ENCODE data around the gene MAP6.
A peak's percentile ranks its signal among the peaks of the same experiment; 100 is the strongest.
"Not testable (repeated sequence)": the region's sequence is repeated elsewhere in the genome, so short reads cannot be mapped to it uniquely, and the experiment has no call there.

The MAP6 gene

DNA sequence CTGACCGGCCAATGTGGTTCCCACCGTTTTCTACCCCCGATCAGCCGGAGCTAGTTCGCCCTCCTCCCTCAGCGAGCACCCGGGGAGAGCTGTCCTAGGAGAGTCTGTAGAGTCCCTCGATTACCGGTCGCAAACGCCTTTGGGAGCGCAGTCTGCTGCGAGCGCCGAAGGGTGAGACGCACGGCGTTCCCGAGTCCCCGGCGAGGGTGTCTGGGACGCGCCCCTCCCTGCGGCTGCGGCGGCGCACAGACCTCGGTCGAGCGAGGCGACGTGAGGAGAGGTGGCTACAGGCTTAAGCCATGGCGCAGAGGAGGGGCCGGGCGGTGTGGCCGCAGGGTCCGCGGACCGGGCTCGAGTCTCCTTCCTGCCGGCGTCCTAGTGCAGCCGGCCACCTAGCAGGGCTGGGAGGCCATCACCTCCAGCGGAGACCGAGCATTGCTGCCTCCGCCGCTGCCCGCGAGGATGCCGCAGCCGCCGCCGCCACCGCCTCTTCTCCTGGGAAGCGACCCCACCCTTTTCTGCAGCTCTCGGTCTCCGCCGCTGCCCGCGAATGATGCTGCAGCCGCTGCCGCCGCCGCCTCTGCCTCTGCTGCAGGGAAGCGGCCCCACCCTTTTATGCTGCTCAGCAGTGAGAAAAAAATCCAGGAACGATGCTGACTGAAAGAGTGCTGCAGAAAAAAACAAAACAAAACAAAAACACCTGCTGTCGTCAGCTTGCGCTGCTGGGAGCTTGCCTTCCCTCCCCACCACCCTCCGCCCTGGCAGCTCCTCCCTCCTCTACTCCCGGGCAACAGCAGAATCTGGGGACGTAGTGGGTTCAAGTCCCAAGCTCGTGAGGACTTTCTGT lies at the start of gene MAP6:
MAP6 (minus strand) TSS at position 588 of the 847 bp plus-strand sequence. CDS start 669 bp downstream, outside the sequence.
- peak; percentile 61 for DNase-seq

DNA sequence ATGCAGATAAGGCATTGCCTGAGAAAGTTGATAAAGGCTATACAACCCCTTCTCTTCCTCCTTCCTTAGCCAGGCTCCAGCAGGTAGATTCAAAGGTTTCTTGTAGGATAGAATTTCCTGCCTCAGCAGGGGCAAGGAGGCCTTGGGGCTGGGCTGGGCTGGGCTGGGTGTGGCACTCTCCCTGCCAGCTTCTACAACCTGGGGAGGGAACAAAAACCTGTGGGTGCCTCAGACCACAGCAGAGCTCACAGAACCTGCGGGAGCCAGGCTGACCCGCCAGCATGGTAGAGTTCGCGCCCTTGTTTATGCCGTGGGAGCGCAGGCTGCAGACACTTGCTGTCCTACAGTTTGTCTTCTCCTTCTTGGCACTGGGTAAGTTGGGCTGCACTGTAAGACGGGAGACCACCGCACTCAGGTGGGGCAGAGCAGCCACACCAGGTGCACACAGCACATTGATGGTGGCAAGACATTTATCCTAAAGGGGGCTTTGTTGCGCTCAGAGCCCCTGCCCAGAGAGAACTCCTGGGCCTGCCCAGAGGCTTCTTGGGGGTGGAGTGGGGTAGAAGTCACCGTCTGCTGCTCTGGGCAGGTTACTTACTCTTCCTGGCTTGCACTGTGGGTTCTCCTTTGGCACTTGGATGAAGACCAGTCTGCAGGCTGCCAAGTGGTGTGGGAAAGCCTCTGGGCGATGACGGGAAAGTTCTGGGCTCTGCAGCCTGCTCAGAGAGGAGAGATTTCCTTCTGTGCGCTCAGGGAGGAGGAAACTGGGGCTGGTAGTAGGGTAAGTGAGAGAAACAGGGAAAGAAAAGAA lies 49.0 kb upstream of the MAP6 start, which contains the start of gene MOGAT2:
MOGAT2 (plus strand) TSS at position 231 of the 811 bp plus-strand sequence; CDS start at position 282, 51 bp downstream.
- peak; percentile 28 for DNase-seq

DNA sequence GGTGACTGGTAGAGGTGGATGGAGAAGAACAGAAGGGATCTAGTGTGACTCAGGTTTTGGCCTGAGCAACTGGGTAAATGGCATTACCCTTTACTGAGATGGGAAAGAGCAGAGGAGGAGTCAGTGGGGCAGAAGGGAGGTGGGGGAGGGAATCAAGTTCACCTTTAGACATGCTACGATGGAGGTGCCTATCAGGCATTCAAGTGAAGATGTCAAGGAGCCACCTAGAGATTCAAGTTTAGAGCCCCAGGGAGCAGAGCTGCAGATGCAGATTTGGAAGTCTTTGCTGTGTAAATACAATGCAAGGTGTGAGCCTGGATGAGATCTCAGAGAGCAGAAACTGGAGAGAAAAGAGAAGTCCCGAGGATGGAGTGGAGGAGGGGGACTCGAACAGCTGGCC lies 47.8 kb upstream of the MAP6 start:
- DNase-seq, result no peak

DNA sequence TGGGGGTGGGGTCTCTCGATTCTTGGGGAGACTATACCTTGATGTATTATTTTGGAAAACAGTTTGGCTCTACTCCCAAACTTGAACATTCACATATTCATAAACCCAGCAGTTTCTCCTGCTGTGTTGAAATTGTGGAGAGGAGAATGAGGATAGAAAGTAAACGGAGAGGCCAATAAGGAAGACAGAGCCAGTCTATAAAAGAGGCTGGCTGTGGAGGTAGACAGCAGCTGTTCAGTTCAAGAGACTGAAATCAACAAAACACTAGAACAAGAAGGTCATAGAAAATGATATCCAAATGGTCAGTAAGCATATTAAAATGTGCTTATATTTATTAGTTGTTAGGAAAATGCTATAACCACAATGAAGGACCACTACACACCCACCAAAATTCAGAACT lies 46.9 kb upstream of the MAP6 start:
- no peak for DNase-seq

DNA sequence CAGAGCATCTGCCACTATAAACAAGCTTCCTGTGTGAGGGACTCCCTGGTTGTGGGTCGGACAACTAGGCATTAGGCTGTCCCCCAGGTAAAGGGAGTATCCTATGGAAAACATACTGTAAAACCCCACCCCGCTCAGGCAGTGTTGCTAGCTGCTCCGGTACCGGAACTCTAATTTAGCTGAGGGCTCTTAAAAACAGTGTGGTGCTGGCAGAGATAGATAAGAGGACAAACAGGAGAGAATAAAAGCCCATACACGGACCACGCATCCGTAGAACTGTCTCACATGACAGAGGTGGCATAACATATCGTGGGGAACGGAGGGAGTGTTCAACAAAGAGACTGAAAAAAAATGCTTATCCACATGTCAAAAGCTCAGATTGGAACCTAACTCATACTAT lies 45.4 kb upstream of the MAP6 start:
- DNase-seq, result peak; percentile 91

DNA sequence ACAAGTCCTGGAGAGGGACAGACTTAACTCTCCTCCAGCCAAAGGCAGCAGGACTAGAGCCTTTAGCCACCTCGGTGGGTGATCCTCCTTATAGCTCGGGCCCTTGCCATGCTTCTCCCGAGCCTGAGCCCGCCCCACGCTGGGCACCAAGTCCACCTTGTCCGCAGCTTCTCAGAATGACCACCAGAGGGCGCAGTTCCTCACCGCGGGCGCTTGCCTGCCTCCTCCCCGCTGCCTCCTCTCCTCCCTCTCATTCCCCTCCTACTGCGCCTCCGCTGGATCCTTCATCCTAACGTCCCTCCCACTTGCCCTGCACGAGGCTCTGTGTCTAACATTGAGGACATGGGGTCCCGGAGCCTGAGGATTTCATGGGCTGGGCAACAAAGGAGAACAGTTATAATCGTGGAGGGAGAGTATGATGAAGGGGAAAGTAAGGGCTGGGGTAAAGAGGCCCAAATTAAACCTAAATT lies 37.5 kb upstream of the MAP6 start:
- peak; percentile 88 for DNase-seq

DNA sequence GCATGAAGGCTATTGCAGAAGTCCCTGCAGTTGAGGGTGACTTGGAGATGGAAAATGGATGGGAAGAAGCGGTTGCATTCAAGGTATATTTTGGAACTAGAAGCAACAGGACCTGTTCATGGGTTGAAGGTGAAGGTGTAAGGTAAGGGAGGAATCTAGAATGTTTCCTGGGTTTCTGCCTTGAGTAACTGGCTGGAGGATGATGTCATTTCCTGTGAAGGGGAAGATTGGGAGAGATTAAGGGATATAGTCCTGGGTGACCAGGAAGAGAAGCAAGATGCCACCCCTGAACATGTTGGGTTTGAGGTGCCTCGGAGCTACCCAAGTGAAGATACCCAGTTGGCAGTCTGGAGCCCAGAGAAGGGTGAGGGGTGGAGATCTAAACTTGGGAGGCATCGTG lies 36.7 kb upstream of the MAP6 start:
- DNase-seq, result no peak

DNA sequence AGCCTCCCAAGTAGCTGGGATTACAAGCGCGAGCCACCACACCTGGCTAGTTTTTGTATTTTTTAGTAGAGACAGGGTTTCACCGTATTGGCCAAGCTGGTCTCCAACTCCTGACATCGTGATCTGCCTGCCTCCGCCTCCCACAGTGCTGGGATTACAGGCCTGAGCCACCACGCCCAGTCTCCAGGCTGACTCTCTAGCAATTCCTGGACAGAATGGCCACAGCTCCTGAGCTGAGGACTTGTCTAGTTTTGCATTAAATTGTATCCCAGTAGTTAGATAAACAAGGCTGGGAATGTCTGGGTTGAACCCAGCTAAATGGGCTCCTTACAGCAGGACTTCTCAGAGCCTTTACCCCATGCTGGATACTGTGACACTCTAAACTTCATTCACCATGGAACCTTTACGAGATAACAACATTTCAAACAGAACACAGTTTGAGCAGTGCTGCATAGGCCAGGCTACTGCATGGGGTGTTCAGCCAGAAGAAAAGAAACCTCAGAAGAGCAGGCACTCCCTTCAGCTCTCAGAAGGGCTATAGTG lies 34.9 kb upstream of the MAP6 start:
- no peak for DNase-seq

DNA sequence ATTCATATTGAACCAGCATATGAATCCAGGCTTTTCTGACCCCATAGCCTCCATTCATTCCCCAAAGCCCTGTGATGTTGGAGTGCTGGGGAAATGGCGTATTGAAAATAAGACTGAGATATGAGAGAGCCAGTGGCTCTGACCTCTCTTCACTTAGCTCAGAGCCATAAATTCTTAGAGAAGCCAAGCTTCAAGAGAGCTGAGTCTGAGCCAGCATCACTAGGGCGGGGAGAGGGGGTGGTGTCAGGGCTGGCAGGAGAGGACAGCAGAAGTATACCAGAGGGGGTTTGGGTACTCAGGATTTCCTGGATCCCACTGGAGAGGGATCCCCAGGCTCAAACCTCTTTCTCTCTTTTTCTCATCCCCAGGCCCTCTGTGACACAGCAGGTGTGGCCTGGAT lies 32.1 kb upstream of the MAP6 start:
- no peak for DNase-seq

DNA sequence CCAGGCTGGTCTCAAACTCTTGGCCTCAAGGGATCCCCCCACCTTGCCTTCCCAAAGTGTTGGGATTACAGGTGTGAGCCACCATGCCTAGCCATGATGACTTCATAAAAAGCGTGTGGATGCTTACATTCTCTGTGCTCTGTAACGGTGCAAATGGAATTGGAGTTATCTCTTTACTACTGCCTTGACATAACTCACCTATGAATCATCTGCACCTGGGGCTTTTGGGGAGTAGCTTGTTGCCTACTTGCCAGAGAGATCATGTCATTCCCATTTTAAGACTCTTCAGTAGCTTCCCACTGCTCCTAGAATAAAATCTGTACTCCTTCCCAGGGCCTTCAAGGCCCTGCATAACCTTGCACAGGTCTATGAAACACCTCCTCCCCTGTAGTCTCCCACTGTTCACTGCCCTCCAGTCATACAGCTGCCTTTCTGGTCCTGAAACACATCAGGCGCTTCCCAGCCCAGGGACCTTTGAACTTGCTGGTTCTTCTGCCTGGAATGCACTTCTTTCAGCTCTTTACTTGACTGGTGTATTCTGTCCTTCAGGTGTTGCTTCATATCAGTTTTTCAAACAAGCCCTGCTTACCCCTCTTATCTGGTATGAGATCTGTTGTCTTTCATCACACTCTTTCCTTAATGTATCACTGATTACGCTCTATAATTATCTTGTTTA lies 29.2 kb upstream of the MAP6 start:
- no peak for DNase-seq

DNA sequence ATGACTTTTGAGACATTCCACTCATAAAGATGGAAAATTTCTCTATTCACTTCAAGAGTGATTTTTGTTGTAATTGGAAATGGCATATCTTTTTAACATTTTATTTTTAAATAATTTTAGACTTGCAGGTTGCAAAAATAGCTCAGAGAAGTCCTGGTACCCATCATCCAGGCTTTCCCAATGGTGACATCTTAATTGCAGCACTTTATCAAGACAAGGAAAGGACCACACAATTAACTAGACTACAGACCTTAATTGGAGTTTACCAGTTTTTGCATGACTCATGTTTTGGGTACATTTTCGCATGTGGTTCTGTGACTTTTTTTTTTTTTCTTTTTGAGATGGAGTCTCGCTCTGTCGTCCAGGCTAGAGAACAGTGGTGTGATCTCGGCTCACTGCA lies 23.0 kb upstream of the MAP6 start:
- DNase-seq, result no peak

DNA sequence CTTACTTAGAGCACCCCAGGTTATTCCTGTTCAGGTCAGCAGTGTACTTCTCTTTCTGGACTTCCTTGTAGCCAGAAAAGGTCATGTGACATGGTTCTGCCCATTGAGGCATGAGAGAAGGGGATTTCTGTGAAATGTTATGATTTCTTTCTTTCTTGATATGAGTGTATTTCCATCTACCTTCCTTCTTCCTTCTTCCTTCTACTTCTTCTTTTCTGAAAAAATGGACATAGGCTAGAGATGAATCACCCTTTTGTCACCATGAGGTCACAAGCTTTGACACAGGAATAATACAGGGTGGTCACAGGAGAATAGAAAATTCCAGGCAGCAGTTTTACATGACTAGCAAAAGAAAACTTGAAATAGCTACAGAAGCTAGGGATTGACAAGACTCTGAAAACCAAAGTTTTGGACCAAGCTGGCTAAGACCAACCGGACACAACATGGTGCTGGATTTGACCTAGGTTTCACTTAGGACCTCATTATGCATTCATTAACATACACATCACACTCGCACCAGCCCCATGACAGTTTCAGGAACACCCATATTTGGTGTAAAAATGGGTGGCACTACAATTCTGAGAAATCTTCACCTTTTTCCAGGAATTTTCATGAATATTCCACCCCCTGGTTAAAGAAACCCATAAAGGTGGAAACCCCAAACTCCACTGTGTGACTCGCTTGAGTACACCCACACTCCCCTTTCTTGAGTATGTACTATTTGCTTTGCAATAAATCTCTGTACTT lies 21.2 kb upstream of the MAP6 start:
- no peak for DNase-seq

DNA sequence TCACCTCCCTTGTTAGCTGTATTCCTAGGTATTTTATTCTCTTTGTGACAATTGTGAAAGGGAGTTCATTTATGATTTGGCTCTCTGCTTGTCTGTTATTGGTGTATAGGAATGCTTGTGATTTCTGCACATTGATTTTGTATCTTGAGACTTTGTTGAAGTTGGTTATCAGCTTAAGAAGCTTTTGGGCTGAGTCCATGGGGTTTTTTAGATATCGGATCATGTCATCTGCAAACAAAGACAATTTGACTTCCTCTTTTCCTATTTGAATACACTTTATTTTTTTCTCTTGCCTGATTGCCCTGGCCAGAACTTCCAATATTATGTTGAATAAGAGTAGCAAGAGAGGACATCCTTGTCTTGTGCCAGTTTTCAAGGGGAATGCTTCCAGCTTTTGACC lies 15.0 kb upstream of the MAP6 start:
- DNase-seq, result not testable (repeated sequence)

DNA sequence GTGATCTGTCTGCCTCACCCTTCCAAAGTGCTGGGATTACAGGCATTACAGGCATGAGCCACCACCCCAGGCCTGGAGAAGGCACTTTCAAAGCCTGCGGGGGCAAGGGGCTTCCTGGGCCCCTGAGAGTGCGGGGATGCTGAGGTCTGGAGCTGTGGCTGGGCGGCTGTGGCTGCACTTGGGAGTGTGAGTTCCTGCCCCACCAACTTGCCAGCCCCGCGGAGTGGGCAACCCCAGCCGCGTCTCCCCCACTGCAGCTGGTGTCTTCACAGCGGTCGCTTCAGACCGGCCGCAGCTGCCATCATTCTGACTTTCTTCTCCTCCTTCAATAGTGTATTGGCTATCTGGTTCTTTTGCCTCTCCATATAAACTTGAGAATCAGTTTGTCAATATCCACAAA lies 10.7 kb upstream of the MAP6 start:
- DNase-seq, result no peak

DNA sequence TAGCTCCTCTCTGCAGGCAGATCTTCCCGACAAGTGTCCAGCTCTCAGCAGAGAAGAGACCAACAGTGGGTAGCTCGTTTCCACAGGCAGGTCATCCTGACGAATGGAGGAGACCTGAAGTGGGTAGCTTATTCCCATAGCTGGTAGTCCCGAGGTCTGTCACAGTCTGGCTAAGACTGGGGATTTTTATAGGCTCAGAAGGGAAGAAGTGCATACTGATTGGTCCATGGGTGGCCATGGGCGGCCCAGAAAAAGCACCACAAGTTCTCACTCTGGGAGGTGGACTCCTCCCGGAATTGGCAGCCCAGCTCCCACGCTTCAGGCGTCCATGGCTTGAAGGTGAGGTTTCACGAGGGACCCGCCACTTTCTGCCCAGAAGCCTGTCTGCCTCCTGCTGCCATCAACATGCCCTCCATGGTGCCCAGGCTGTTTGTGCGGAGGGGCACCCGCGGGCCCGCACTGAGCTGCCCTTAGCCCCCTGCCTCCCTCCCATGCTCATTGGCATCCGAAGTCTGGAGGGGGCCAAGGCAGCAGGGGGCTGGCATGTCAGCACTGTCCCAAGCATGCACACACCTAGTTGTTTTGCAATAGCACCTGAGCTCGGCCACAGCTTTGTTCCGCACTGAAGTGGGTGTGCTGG lies 9.9 kb upstream of the MAP6 start:
- no peak for DNase-seq

DNA sequence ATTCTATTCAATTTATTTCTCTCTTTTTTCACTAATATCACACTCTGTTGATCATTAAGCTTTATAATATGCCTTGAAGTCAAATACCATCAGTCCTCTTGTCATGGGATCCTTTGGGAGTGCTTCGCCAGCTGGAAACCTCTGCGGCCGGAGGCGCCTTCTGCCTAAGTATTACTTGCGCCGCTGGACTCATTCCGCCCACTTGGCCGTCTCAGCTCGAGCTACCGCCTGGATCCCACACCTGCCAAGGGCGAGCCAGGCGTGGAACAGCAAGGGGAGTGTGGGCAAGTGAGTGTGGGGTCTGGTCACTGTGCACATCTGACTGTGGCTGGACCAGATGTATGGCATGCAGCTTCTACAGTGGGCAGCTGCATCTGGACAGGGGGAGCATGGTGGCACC lies 9.1 kb upstream of the MAP6 start:
- no peak for DNase-seq

DNA sequence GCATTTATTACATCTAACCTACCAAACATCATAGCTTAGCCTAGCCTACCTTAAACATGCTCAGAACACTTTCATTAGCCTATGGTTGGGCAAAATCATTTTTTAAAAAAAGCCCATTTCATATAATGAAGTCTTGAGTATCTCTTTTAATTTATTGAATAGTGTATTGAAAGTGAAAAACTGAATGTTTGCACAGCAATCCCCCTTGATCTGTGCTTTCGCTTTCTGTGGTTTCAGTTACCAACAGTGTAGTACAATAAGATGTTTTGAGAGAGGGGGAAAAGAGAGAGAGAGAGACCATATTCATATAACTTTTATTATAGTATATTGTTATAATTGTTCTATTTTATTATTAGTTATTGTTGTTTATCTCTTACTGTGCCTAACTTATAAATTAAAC lies 8.4 kb upstream of the MAP6 start:
- no peak for DNase-seq

DNA sequence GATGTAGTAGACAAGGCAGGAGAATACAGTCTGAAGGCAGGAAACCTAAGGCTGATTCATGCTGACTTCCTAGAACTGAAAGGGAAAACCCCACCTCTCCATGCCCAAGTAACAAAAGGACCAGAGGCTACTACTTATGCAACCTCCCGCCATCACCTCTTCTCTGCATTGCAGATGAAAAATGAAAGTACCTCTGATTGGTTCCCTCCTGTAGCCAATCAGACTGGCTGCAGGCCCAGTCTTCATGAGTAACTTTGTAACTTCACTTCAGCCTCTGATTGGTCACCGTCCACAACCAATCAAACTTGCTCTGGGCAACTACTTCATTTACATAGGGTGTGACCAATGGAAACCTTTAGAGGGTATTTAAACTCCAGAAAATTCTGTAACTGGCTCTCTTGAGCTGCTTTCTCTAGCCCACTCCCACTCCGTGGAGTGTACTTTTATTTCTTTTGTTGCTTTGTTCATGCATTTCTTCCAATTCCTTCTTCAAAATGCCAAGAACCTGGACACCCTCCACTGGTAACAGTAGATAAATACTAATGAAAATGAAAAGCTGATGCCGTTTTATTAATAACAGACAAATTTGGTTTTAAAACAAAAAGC lies 5.2 kb upstream of the MAP6 start:
- DNase-seq, result peak; percentile 62

DNA sequence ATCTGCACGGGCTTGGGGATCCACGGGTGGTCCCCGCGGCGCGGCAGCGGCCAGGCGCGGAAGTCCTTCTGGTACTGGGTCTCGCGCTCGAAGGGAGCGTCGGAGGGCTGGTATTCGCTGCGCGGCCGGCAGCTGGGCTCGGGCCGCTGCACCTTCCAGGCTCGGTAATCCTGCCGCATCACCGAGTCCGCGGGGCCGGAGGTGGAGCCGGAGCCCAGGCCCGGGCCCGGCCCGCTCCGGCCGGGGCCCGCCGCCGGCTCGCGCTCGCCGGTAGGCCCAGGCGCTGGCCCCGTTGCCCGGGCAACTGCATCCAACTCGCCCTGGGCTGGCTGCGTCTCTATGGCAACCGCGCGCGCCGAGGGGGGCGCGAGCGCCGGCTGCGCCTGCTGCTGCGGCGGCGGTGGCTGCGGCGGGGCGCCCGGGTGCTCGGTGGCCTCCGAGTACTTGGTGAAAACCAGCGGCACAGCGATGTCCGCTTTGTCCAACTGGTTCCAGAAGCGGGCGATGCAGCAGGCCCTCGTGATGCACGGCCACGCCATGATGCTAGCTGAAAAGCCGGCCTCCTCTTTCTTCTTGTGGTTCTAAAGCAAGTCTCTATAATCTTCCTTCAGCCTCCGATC lies 897 bp downstream of the MAP6 start:
- peak; percentile 21 for DNase-seq

DNA sequence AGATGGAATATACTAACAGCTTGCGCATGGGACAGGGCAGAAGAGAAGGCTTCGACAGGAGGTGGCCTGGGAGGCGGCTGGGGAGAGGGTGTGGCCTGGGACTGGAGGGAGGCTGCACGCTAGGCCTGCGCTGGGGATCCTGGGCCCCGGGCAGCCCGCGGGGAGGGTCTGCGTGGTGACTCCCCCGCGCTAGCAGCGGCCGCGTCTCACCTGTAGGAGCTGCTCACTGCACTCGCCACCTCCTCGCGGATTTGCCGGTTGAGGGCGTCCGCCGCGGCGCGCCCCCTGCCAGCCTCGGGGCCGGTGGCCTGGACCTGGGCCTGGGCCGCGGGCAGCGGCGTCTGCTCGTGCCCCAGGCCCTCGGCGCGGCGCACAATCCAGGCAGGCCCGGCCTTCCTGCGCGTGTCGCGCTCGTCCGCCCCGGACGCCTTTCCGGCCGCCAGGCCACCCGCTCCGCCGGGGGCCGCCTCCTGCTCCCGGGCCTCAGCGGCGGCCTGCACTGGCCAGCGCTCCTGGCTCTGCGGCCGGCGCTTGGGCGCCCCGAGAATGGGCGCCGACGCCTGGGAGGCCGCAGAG lies 1.5 kb downstream of the MAP6 start:
- DNase-seq, result peak; percentile 40

Measured in hematopoietic multipotent progenitor cell treated with erythropoietin and hydrocortisone succinate and interleukin-3 and kit ligand, for 6 days (in vitro differentiated cells).